ENCODE data around the gene KMT2C. TPM values are rescaled to one million over a fixed set of nuclear protein-coding genes. Genes with fewer than 3 reads are reported as not detected.
"Not testable (repeated sequence)": the region's sequence is repeated elsewhere in the genome, so short reads cannot be mapped to it uniquely, and the experiment has no call there.

KMT2C gene
- total and polyA plus RNA-seq, 7 experiments from 2014 or later = 17.0 to 152 (median 109) TPM

GRCh38 chr7:152234421-152234820 lies 201.4 kb downstream of the KMT2C start:
- H3K27me3 ChIP-seq (ENCODE audit: control insufficient read depth in 2 of 2, insufficient read depth in 2 of 2, low read length in 2 of 2); ATAC-seq; DNase-seq; POLR2A ChIA-PET; H3K27ac ChIP-seq (ENCODE audit: low read depth, low read length); H3K4me1 Mint-ChIP-seq; CTCF ChIA-PET; H3K9me3 Mint-ChIP-seq; H3K9me3 ChIP-seq (ENCODE audit: control insufficient read depth in 2 of 3, low read length in 3 of 3); H3K27me3 Mint-ChIP-seq; H3K4me3 ChIP-seq (ENCODE audit: low read length); intact Hi-C loops (cut with micrococcal nuclease); H3K27ac Mint-ChIP-seq; H3K4me3 Mint-ChIP-seq; H3K4me1 ChIP-seq (ENCODE audit: control insufficient read depth in 2 of 2, insufficient read depth in 2 of 2, low read length in 2 of 2): not testable (repeated sequence)
- peaks cover 0 to 31% (median 7%) of the 10 kb centered on the region in 5 donors for H3K36me3 Mint-ChIP-seq
- peaks cover 0 to 14% (median 0%) of the 10 kb centered on the region in 3 experiments for H3K36me3 ChIP-seq (ENCODE audit: control insufficient read depth in 2 of 3, insufficient read depth in 3 of 3, low read length in 3 of 3)

- ChIA-PET POLR2A (no interaction called here), CTCF (no interaction called here)
- H3K36me3 ChIP-seq (ENCODE audit: control insufficient read depth in 2 of 3, insufficient read depth in 3 of 3, low read length in 3 of 3) = peaks cover 0 to 11% (median 0%) of the 10 kb centered on the region in 3 experiments
- H3K27me3 Mint-ChIP-seq = no peaks in the 10 kb centered on the region
- H3K36me3 Mint-ChIP-seq = peaks cover 0 to 39% (median 13%) of the 10 kb centered on the region in 5 donors
- ATAC-seq (no peak), DNase-seq (no peak)
- no peak overlapping the region for H3K4me3 Mint-ChIP-seq
- no peak overlapping the region for H3K27ac Mint-ChIP-seq
- H3K9me3 ChIP-seq (ENCODE audit: control insufficient read depth in 2 of 3, low read length in 3 of 3) = no peaks in the 10 kb centered on the region
- H3K4me3 ChIP-seq (ENCODE audit: low read length) = no peak overlapping the region
- no peaks in the 10 kb centered on the region for H3K4me1 ChIP-seq (ENCODE audit: control insufficient read depth in 2 of 2, insufficient read depth in 2 of 2, low read length in 2 of 2)
- no peaks in the 10 kb centered on the region for H3K4me1 Mint-ChIP-seq
- intact Hi-C loops (cut with micrococcal nuclease) = no loop called here
- no peaks in the 10 kb centered on the region for H3K27me3 ChIP-seq (ENCODE audit: control insufficient read depth in 2 of 2, insufficient read depth in 2 of 2, low read length in 2 of 2)
- no peak overlapping the region for H3K27ac ChIP-seq (ENCODE audit: low read depth, low read length)
- no peaks in the 10 kb centered on the region for H3K9me3 Mint-ChIP-seq
Observed at GRCh38 chr7:152231089-152231488, 204.7 kb downstream of the KMT2C start.

- H3K4me1 ChIP-seq (ENCODE audit: control insufficient read depth in 2 of 2, insufficient read depth in 2 of 2, low read length in 2 of 2); ATAC-seq; intact Hi-C loops (cut with micrococcal nuclease); H3K36me3 ChIP-seq (ENCODE audit: control insufficient read depth in 2 of 3, insufficient read depth in 3 of 3, low read length in 3 of 3); H3K4me3 Mint-ChIP-seq; H3K27me3 ChIP-seq (ENCODE audit: control insufficient read depth in 2 of 2, insufficient read depth in 2 of 2, low read length in 2 of 2); POLR2A ChIA-PET; H3K9me3 Mint-ChIP-seq; H3K4me3 ChIP-seq (ENCODE audit: low read length); H3K27me3 Mint-ChIP-seq; DNase-seq; H3K27ac ChIP-seq (ENCODE audit: low read depth, low read length); H3K4me1 Mint-ChIP-seq; CTCF ChIA-PET; H3K27ac Mint-ChIP-seq; H3K9me3 ChIP-seq (ENCODE audit: control insufficient read depth in 2 of 3, low read length in 3 of 3): not testable (repeated sequence)
- peaks cover 4 to 29% (median 23%) of the 10 kb centered on the region in 5 donors for H3K36me3 Mint-ChIP-seq
Observed at GRCh38 chr7:152219556-152219955, 216.2 kb downstream of the KMT2C start.

- ATAC-seq; H3K4me1 Mint-ChIP-seq; H3K27ac ChIP-seq (ENCODE audit: low read depth, low read length); H3K27me3 Mint-ChIP-seq; H3K4me3 Mint-ChIP-seq; CTCF ChIA-PET; DNase-seq; H3K9me3 ChIP-seq (ENCODE audit: control insufficient read depth in 2 of 3, low read length in 3 of 3); POLR2A ChIA-PET; intact Hi-C loops (cut with micrococcal nuclease); H3K4me3 ChIP-seq (ENCODE audit: low read length); H3K9me3 Mint-ChIP-seq; H3K27ac Mint-ChIP-seq; H3K4me1 ChIP-seq (ENCODE audit: control insufficient read depth in 2 of 2, insufficient read depth in 2 of 2, low read length in 2 of 2); H3K27me3 ChIP-seq (ENCODE audit: control insufficient read depth in 2 of 2, insufficient read depth in 2 of 2, low read length in 2 of 2): not testable (repeated sequence)
- H3K36me3 ChIP-seq (ENCODE audit: control insufficient read depth in 2 of 3, insufficient read depth in 3 of 3, low read length in 3 of 3) = peaks cover 0 to 14% (median 9%) of the 10 kb centered on the region in 3 experiments
- H3K36me3 Mint-ChIP-seq = peaks cover 2 to 47% (median 18%) of the 10 kb centered on the region in 5 donors
Observed at GRCh38 chr7:152208766-152209165, 227.0 kb downstream of the KMT2C start.

GRCh38 chr7:152204417-152204816 lies 231.4 kb downstream of the KMT2C start:
- H3K4me3 ChIP-seq (ENCODE audit: low read length); H3K27ac Mint-ChIP-seq; ATAC-seq; DNase-seq; H3K4me1 Mint-ChIP-seq; H3K4me1 ChIP-seq (ENCODE audit: control insufficient read depth in 2 of 2, insufficient read depth in 2 of 2, low read length in 2 of 2); H3K9me3 Mint-ChIP-seq; CTCF ChIA-PET; intact Hi-C loops (cut with micrococcal nuclease); H3K27ac ChIP-seq (ENCODE audit: low read depth, low read length); H3K4me3 Mint-ChIP-seq; POLR2A ChIA-PET; H3K27me3 Mint-ChIP-seq; H3K9me3 ChIP-seq (ENCODE audit: control insufficient read depth in 2 of 3, low read length in 3 of 3); H3K27me3 ChIP-seq (ENCODE audit: control insufficient read depth in 2 of 2, insufficient read depth in 2 of 2, low read length in 2 of 2): not testable (repeated sequence)
- H3K36me3 ChIP-seq (ENCODE audit: control insufficient read depth in 2 of 3, insufficient read depth in 3 of 3, low read length in 3 of 3) = peaks cover 0 to 11% (median 4%) of the 10 kb centered on the region in 3 experiments
- peaks cover 4 to 45% (median 9%) of the 10 kb centered on the region in 5 donors for H3K36me3 Mint-ChIP-seq

- no peak overlapping the region for H3K4me3 Mint-ChIP-seq
Observed at GRCh38 chr7:152203095-152203494, 232.7 kb downstream of the KMT2C start.

GRCh38 chr7:152202056-152202455 lies 233.7 kb downstream of the KMT2C start:
- Mint-ChIP-seq H3K4me1 (peaks cover 0 to 2% (median 0%) of the 10 kb centered on the region in 7 donors), H3K4me3 (no peak overlapping the region), H3K9me3 (peaks cover 0 to 1% (median 0%) of the 10 kb centered on the region in 11 donors), H3K27ac (peak overlapping the region in 1 of 9 donors; percentile 51), H3K36me3 (peaks cover 11 to 53% (median 23%) of the 10 kb centered on the region in 5 donors), H3K27me3 (no peaks in the 10 kb centered on the region)
- Histone ChIP-seq H3K4me1 (ENCODE audit: control insufficient read depth in 2 of 2, insufficient read depth in 2 of 2, low read length in 2 of 2) (no peaks in the 10 kb centered on the region), H3K27me3 (ENCODE audit: control insufficient read depth in 2 of 2, insufficient read depth in 2 of 2, low read length in 2 of 2) (no peaks in the 10 kb centered on the region), H3K27ac (ENCODE audit: low read depth, low read length) (no peak overlapping the region), H3K4me3 (ENCODE audit: low read length) (no peak overlapping the region), H3K36me3 (ENCODE audit: control insufficient read depth in 2 of 3, insufficient read depth in 3 of 3, low read length in 3 of 3) (peaks cover 4 to 23% (median 12%) of the 10 kb centered on the region in 3 experiments), H3K9me3 (ENCODE audit: control insufficient read depth in 2 of 3, low read length in 3 of 3) (no peaks in the 10 kb centered on the region)
- POLR2A ChIA-PET = interaction anchor here (1.3 kb wide), 1 partner anchor 233 kb away, joined by 3 read pairs; no protein-coding TSS in a partner anchor
- CTCF ChIA-PET = no interaction called here
- ATAC-seq (no peak), DNase-seq (no peak)
- intact Hi-C loops (cut with micrococcal nuclease) = no loop called here

More at GRCh38 chr7:152203095-152203494, 232.7 kb downstream of the KMT2C start:
- Histone ChIP-seq H3K27me3 (ENCODE audit: control insufficient read depth in 2 of 2, insufficient read depth in 2 of 2, low read length in 2 of 2) (no peaks in the 10 kb centered on the region), H3K4me3 (ENCODE audit: low read length) (no peak overlapping the region), H3K27ac (ENCODE audit: low read depth, low read length) (no peak overlapping the region), H3K9me3 (ENCODE audit: control insufficient read depth in 2 of 3, low read length in 3 of 3) (no peaks in the 10 kb centered on the region), H3K4me1 (ENCODE audit: control insufficient read depth in 2 of 2, insufficient read depth in 2 of 2, low read length in 2 of 2) (no peaks in the 10 kb centered on the region), H3K36me3 (ENCODE audit: control insufficient read depth in 2 of 3, insufficient read depth in 3 of 3, low read length in 3 of 3) (peaks cover 4 to 17% (median 12%) of the 10 kb centered on the region in 3 experiments)
- peaks cover 0 to 6% (median 0%) of the 10 kb centered on the region in 7 donors for H3K4me1 Mint-ChIP-seq
- ChIA-PET POLR2A (interaction anchor here (1.3 kb wide), 1 partner anchor 232 kb away, joined by 3 read pairs; no protein-coding TSS in a partner anchor), CTCF (no interaction called here)
- no peak for DNase-seq
- intact Hi-C loops (cut with micrococcal nuclease) = no loop called here
- H3K36me3 Mint-ChIP-seq = peaks cover 11 to 53% (median 16%) of the 10 kb centered on the region in 5 donors
- no peak for ATAC-seq
- no peak overlapping the region for H3K27ac Mint-ChIP-seq
- H3K27me3 Mint-ChIP-seq = no peaks in the 10 kb centered on the region
- H3K9me3 Mint-ChIP-seq = peaks cover 0 to 1% (median 0%) of the 10 kb centered on the region in 11 donors
